HUES6 (cell line): Measurements from ENCODE around the gene FRMD4A.
"Not testable (repeated sequence)": the region's sequence is repeated elsewhere in the genome, so short reads cannot be mapped to it uniquely, and the experiment has no call there.

ENCODE experiments used
- H3K27ac ChIP-seq: 2 replicates; pipeline ENCODE4 v1.7.0; 2013; ENCODE audit warnings: low read depth, mild to moderate bottlenecking, low read length, inconsistent platforms
- H3K27me3 ChIP-seq: 2 replicates; pipeline ENCODE4 v1.6.1; 2013; ENCODE audit warnings: low read length; ENCODE audit not compliant: control insufficient read depth, insufficient read depth
- H3K36me3 ChIP-seq: 2 replicates; pipeline ENCODE4 v1.6.1; 2013; ENCODE audit warnings: low read length; ENCODE audit not compliant: control insufficient read depth, insufficient read depth
- H3K4me1 ChIP-seq: 2 replicates; pipeline ENCODE4 v1.6.1; 2013; ENCODE audit warnings: low read length; ENCODE audit not compliant: control insufficient read depth, insufficient read depth
- H3K4me3 ChIP-seq: 2 replicates; pipeline ENCODE4 v1.5.1; 2013; ENCODE audit warnings: low read depth, low read length
- H3K9ac ChIP-seq: one replicate; pipeline ENCODE4 v1.6.1; 2013; ENCODE audit warnings: mild to moderate bottlenecking, low read length
- H3K9me3 ChIP-seq: 2 replicates; pipeline ENCODE4 v1.6.1; 2013; ENCODE audit warnings: low read depth, low read length; ENCODE audit not compliant: control insufficient read depth, insufficient read depth

FRMD4A gene

GRCh38 chr10:14146501-14146900 lies 184.2 kb downstream of the FRMD4A start:
- Histone ChIP-seq H3K4me3 (no peak overlapping the region), H3K27me3 (no peaks in the 10 kb centered on the region), H3K9ac (no peak overlapping the region)

GRCh38 chr10:14146025-14146424 lies 184.7 kb downstream of the FRMD4A start:
- no peaks in the 10 kb centered on the region for H3K4me1 ChIP-seq
- H3K4me3 ChIP-seq: no peak overlapping the region
- no peak overlapping the region for H3K27ac ChIP-seq
- no peaks in the 10 kb centered on the region for H3K27me3 ChIP-seq
- H3K9ac ChIP-seq: no peak overlapping the region
- H3K36me3 ChIP-seq: no peaks in the 10 kb centered on the region
- H3K9me3 ChIP-seq: no peaks in the 10 kb centered on the region

More at GRCh38 chr10:14146501-14146900, 184.2 kb downstream of the FRMD4A start:
- Histone ChIP-seq H3K9me3 (no peaks in the 10 kb centered on the region), H3K27ac (no peak overlapping the region), H3K4me1 (no peaks in the 10 kb centered on the region), H3K36me3 (no peaks in the 10 kb centered on the region)

- Histone ChIP-seq H3K4me1 (no peaks in the 10 kb centered on the region), H3K9ac (no peak overlapping the region), H3K27me3 (no peaks in the 10 kb centered on the region), H3K4me3 (no peak overlapping the region), H3K36me3 (no peaks in the 10 kb centered on the region), H3K9me3 (no peaks in the 10 kb centered on the region), H3K27ac (no peak overlapping the region)
Observed at GRCh38 chr10:14144451-14144850, 186.3 kb downstream of the FRMD4A start.

- Histone ChIP-seq H3K4me3 (no peak overlapping the region), H3K27me3 (no peaks in the 10 kb centered on the region), H3K9me3 (no peaks in the 10 kb centered on the region), H3K36me3 (no peaks in the 10 kb centered on the region), H3K27ac (no peak overlapping the region), H3K4me1 (no peaks in the 10 kb centered on the region), H3K9ac (no peak overlapping the region)
Observed at GRCh38 chr10:14142606-14143250, 188.0 kb downstream of the FRMD4A start.

GRCh38 chr10:14141283-14141682 lies 189.4 kb downstream of the FRMD4A start:
- Histone ChIP-seq H3K4me1 (no peaks in the 10 kb centered on the region), H3K27me3 (no peaks in the 10 kb centered on the region)

GRCh38 chr10:14137391-14137790 lies 193.3 kb downstream of the FRMD4A start:
- Histone ChIP-seq H3K27ac (no peak overlapping the region), H3K36me3 (no peaks in the 10 kb centered on the region), H3K27me3 (no peaks in the 10 kb centered on the region)

More at GRCh38 chr10:14141283-14141682, 189.4 kb downstream of the FRMD4A start:
- no peak overlapping the region for H3K4me3 ChIP-seq
- H3K27ac ChIP-seq: no peak overlapping the region
- no peak overlapping the region for H3K9ac ChIP-seq
- no peaks in the 10 kb centered on the region for H3K9me3 ChIP-seq
- no peaks in the 10 kb centered on the region for H3K36me3 ChIP-seq

GRCh38 chr10:14135196-14135595 lies 195.5 kb downstream of the FRMD4A start:
- H3K36me3 ChIP-seq, H3K27ac ChIP-seq, H3K9ac ChIP-seq, H3K4me1 ChIP-seq, H3K27me3 ChIP-seq, H3K9me3 ChIP-seq, H3K4me3 ChIP-seq: not testable (repeated sequence)

More at GRCh38 chr10:14137391-14137790, 193.3 kb downstream of the FRMD4A start:
- H3K9me3 ChIP-seq: no peaks in the 10 kb centered on the region
- no peak overlapping the region for H3K9ac ChIP-seq
- no peaks in the 10 kb centered on the region for H3K4me1 ChIP-seq
- no peak overlapping the region for H3K4me3 ChIP-seq

GRCh38 chr10:14134275-14134674 lies 196.4 kb downstream of the FRMD4A start:
- H3K4me3 ChIP-seq: no peak overlapping the region
- no peak overlapping the region for H3K9ac ChIP-seq
- H3K27ac ChIP-seq: no peak overlapping the region
- H3K36me3 ChIP-seq: no peaks in the 10 kb centered on the region
- no peaks in the 10 kb centered on the region for H3K9me3 ChIP-seq
- H3K27me3 ChIP-seq: no peaks in the 10 kb centered on the region
- H3K4me1 ChIP-seq: no peaks in the 10 kb centered on the region

- H3K27ac ChIP-seq: no peak overlapping the region
- no peaks in the 10 kb centered on the region for H3K27me3 ChIP-seq
- H3K36me3 ChIP-seq: no peaks in the 10 kb centered on the region
- H3K4me3 ChIP-seq: no peak overlapping the region
- H3K9me3 ChIP-seq: no peaks in the 10 kb centered on the region
- no peak overlapping the region for H3K9ac ChIP-seq
- no peaks in the 10 kb centered on the region for H3K4me1 ChIP-seq
Observed at GRCh38 chr10:14131261-14131960, 199.3 kb downstream of the FRMD4A start.

- H3K27ac ChIP-seq: no peak overlapping the region
- H3K9ac ChIP-seq: no peak overlapping the region
- no peaks in the 10 kb centered on the region for H3K36me3 ChIP-seq
- H3K4me3 ChIP-seq: no peak overlapping the region
- H3K9me3 ChIP-seq: no peaks in the 10 kb centered on the region
- no peaks in the 10 kb centered on the region for H3K4me1 ChIP-seq
- no peaks in the 10 kb centered on the region for H3K27me3 ChIP-seq
Observed at GRCh38 chr10:14129770-14130169, 201.0 kb downstream of the FRMD4A start.

GRCh38 chr10:14128519-14128918 lies 202.2 kb downstream of the FRMD4A start:
- Histone ChIP-seq H3K9ac (no peak overlapping the region), H3K9me3 (no peaks in the 10 kb centered on the region), H3K27ac (no peak overlapping the region), H3K36me3 (no peaks in the 10 kb centered on the region), H3K27me3 (no peaks in the 10 kb centered on the region), H3K4me3 (no peak overlapping the region), H3K4me1 (no peaks in the 10 kb centered on the region)
